Activated naive CD8-positive, alpha-beta T cell treated with anti-CD3 and anti-CD28 coated beads, Interleukin-2, amount 50 U/mL, for 24 hours (primary cell): ENCODE measurements around the gene ALAS1.
A peak's percentile ranks its signal among the peaks of the same experiment; 100 is the strongest.

Experiments
- ATAC-seq: fragments of 150-1000 bp; cut with Tn5 transposase; one replicate; pipeline ENCODE4 v1.10.0; 2021
- DNase-seq: peaks from one replicate; pipeline ENCODE4 v3.0.0; 2021
- H3K27ac Mint-ChIP-seq: one replicate; pipeline ENCODE4 v1.8.0; 2021; ENCODE audit warnings: mild to moderate bottlenecking, mixed read lengths
- H3K27me3 Mint-ChIP-seq: one replicate; pipeline ENCODE4 v1.8.0; 2021; ENCODE audit warnings: mixed read lengths
- H3K36me3 Mint-ChIP-seq: one replicate; pipeline ENCODE4 v1.8.0; 2021; ENCODE audit warnings: low read depth, mixed read lengths
- H3K4me1 Mint-ChIP-seq: one replicate; pipeline ENCODE4 v1.8.0; 2021; ENCODE audit warnings: mixed read lengths
- H3K4me3 Mint-ChIP-seq: one replicate; pipeline ENCODE4 v1.8.0; 2021; ENCODE audit warnings: mild to moderate bottlenecking, moderate library complexity, mixed read lengths
- H3K9me3 Mint-ChIP-seq: one replicate; pipeline ENCODE4 v1.8.0; 2021; ENCODE audit warnings: mixed read lengths

The ALAS1 gene

DNA sequence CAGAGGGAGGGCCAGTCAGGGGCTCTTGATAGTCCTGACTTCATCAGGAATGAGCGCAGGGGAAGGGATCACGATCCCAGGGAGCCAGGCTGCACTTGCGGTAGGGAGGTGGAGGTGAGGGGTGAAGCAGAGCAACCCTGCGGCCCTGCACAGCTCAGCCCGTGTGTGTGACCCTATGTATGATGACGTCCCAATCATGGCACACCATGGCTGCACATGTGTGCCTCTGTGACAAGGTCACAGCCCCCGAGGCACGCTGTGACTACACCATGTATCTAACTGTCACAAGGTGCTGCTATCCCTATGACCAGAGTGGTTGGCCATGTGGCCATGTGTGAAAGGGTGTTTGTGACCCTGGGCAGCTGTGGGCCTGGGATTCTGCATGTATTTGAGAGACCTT is 13.3 kb upstream of the ALAS1 start:
- no peaks in the 10 kb centered on the region for H3K27me3 Mint-ChIP-seq
- H3K27ac Mint-ChIP-seq = no peak overlapping the region
- peaks cover 3% of the 10 kb centered on the region for H3K4me1 Mint-ChIP-seq

DNA sequence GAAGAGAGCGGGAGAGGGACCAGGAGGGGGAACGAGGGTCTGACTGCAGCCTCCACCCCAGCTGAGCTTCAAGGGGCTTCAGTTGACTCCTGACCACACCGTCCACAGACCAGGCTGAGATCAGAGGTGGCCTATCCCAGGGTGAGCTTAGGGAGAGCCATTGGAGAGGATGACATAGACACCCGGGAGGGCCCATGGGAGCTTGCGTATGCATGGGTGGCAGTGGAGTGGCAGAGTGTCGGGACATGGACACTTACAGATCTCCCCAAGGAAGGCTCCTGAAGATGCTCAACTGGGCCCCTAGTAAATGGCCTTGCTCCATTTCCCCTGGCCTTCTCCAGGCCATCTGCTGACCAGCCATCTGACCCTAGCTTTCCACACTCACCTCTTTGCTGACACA is 12.6 kb upstream of the ALAS1 start:
- DNase-seq (no peak), ATAC-seq (no peak)
- Mint-ChIP-seq H3K27me3 (no peaks in the 10 kb centered on the region), H3K36me3 (no peaks in the 10 kb centered on the region), H3K4me3 (no peak overlapping the region), H3K4me1 (peaks cover 3% of the 10 kb centered on the region), H3K27ac (no peak overlapping the region), H3K9me3 (no peaks in the 10 kb centered on the region)

More for the DNA sequence above, 13.3 kb upstream of the ALAS1 start:
- no peak for DNase-seq
- H3K9me3 Mint-ChIP-seq = no peaks in the 10 kb centered on the region
- no peak for ATAC-seq
- H3K4me3 Mint-ChIP-seq = no peak overlapping the region
- no peaks in the 10 kb centered on the region for H3K36me3 Mint-ChIP-seq

DNA sequence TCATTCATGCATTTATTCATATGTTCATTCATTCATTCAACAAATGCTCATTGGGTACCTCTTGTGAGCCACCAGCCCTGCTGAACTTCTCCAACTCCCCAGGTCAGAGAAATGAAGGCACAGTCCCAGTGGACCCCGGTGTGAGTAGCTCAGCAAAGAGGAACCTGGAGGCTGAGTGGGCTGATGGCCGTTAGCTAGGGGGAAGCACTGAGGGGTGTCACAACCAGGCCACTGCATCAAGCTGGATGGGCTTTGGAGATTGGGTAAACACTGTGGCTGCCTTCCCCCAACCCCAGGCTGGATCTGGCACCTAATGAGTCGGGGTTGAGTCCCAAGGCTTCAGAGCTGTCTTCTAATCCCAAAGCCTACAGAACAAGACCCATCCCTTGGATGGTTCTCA is 12.1 kb upstream of the ALAS1 start:
- ATAC-seq = no peak
- Mint-ChIP-seq H3K36me3 (no peaks in the 10 kb centered on the region), H3K4me1 (peaks cover 3% of the 10 kb centered on the region), H3K27me3 (no peaks in the 10 kb centered on the region), H3K9me3 (no peaks in the 10 kb centered on the region), H3K4me3 (no peak overlapping the region), H3K27ac (no peak overlapping the region)
- no peak for DNase-seq

DNA sequence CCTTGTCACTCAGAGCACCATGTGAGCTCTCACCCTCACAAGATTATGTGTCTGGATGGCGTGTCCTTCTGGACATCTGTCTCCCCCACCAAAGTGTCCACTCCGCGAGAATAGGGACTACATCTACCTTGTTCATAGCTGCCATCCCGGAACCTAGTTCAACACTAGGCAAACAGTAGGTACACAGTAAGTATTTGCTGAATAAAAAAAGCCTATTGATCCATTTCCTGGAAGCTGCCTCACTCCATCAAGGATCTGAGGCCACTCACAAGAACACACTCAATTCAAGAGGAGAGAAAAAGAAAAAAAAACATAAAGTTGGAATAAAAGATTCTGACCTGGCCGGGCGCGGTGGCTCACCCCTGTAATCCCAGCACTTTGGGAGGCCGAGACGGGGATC is 11.2 kb upstream of the ALAS1 start:
- H3K27me3 Mint-ChIP-seq = no peaks in the 10 kb centered on the region
- H3K4me1 Mint-ChIP-seq = peaks cover 3% of the 10 kb centered on the region
- H3K4me3 Mint-ChIP-seq = no peak overlapping the region
- H3K9me3 Mint-ChIP-seq = no peaks in the 10 kb centered on the region
- no peak for DNase-seq
- no peak for ATAC-seq
- H3K27ac Mint-ChIP-seq = no peak overlapping the region
- no peaks in the 10 kb centered on the region for H3K36me3 Mint-ChIP-seq

DNA sequence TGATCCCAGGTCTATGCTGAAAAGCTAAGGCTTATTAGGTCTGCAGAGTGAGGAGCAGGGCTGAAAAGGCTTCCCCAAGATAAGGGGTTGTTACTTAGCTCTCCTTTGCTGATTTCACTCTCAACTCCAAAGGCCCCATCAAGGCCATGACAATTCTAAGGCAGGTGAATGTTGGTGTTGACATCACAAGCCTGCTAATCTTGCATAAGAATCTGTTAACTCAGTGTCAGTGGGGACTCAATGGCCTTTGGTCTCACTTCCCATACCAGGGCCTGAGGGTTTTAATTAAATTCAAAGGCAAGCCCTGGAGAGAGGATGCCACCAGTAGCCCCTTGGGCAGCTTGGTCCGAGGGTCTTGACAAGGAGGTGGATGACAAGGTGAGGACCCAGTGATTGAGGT is 9.4 kb upstream of the ALAS1 start:
- Mint-ChIP-seq H3K27ac (no peak overlapping the region), H3K36me3 (no peaks in the 10 kb centered on the region), H3K27me3 (no peaks in the 10 kb centered on the region), H3K4me3 (no peak overlapping the region), H3K4me1 (no peaks in the 10 kb centered on the region), H3K9me3 (no peaks in the 10 kb centered on the region)
- ATAC-seq (no peak), DNase-seq (no peak)

DNA sequence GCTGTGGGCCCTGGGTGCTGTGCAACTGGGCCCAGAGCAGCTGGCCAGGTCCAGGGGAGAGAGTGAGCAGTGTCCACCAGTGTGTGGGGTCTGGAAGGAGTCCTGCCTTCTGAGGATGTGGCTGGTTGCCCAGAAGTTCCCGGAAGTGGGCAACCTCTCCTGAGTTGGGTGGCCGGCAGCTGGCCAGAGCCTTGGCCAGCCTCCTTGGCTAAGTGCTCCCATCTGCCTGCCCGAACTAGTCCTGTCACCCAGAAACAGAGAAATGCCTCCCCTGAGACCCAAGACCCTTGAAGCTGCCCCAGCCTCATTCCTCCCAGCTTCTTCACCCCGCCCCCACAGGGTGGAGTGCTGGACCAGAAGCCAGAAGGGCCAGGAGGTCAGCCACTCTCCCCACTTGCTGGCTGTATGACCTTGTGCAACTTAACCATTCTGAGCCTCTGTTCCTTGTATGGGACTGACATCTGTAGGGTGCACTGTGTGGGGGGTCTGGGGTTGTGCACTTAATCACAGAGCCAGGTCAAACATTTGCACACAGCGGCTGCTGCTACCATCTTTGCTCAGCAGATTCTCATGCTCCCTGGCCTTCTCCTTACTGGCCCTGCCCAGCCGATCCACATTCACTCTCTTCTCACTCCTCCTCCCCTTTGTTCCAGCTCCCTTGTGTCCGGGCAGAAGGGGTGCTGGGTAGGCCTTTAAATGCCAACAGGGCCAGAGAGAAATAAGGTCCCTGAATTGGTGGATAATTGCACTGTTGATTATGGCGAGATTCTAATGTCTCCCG is 7.5 kb upstream of the ALAS1 start:
- Mint-ChIP-seq H3K27me3 (no peaks in the 10 kb centered on the region), H3K4me1 (no peaks in the 10 kb centered on the region), H3K27ac (no peak overlapping the region), H3K9me3 (no peaks in the 10 kb centered on the region), H3K36me3 (no peaks in the 10 kb centered on the region), H3K4me3 (no peak overlapping the region)
- no peak for ATAC-seq
- no peak for DNase-seq

DNA sequence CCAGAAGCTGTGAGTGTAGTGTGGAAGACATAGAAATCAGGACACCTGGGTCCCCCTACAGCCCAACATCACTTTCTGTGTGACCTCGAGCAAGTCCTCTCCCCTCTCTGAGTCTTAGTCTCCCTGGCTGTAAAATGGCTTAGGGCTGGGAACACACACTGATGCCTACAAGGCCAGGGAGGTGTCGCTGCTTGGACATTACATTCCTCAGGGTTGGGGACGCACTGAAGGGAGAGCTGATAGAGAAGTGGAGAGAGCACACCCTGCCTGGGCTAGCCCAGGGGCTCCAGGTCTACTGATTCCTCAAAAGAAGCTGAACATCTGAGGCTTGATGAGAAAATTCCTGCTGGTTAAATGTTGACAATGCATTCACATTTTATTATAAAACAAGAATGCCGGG is 6.3 kb upstream of the ALAS1 start:
- H3K4me1 Mint-ChIP-seq = peaks cover 9% of the 10 kb centered on the region
- no peak overlapping the region for H3K4me3 Mint-ChIP-seq

DNA sequence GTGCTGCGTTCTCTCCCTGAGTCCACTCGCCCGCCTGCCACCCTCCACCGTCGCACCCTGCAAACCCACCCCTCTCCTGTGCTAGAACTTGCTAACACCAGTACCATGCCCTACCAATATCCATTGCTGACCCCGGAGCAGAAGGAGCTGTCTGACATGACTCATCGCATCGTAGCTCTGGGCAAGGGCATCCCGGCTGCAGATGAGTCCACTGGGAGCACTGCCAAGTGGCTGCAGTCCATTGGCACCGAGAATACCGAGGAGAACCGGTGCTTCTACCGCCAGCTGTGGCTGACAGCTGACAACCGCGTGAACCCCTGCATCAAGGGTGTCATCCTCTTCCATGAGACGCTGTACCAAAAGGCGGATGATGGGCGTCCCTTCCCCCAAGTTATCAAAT is 4.9 kb upstream of the ALAS1 start:
- no peaks in the 10 kb centered on the region for H3K9me3 Mint-ChIP-seq
- H3K36me3 Mint-ChIP-seq = no peaks in the 10 kb centered on the region
- no peaks in the 10 kb centered on the region for H3K27me3 Mint-ChIP-seq
- no peak overlapping the region for H3K27ac Mint-ChIP-seq
- ATAC-seq (no peak), DNase-seq (no peak)
- peaks cover 20% of the 10 kb centered on the region for H3K4me1 Mint-ChIP-seq
- no peak overlapping the region for H3K4me3 Mint-ChIP-seq

More for the DNA sequence above, 6.3 kb upstream of the ALAS1 start:
- DNase-seq (no peak), ATAC-seq (no peak)
- Mint-ChIP-seq H3K36me3 (no peaks in the 10 kb centered on the region), H3K27ac (no peak overlapping the region), H3K27me3 (no peaks in the 10 kb centered on the region), H3K9me3 (no peaks in the 10 kb centered on the region)

DNA sequence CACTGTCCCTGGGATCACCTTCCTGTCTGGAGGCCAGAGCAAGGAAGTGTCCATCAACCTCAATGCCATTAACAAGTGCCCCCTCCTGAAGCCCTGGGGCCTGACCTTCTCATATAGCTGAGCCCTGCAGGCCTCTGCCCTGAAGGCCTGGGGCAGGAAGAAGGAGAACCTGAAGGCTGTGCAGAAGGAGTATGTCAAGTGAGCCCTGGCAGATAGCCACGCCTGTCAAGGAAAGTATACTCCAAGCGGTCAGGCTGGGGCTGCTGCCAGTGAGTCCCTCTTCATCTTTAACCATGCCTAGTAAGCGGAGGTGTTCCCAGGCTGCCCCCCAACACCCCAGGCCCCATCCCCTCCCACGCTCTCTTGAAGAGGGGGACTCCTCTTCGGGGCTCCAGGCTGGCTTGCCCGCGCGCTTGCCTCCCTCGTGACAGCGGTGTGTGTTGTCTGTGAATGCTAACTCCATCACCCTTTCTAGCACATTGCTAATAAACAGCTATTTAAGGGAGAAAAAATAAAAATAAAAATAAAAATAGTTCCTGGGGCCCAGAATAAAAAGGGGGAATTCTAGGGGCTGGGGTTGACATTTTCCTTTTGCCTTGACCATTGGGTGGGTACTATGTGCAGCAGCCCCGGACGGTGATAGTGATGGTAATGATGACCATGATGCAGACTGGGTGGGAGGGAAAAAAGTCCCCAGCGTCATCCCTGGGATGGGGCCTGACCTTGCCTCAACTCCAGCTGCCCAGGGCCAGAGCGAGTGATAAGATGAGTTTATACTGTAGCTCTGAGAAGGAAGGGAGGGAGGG is 3.3 kb upstream of the ALAS1 start:
- Mint-ChIP-seq H3K27ac (no peak overlapping the region), H3K9me3 (no peaks in the 10 kb centered on the region), H3K36me3 (peaks cover 4% of the 10 kb centered on the region), H3K4me3 (no peak overlapping the region), H3K4me1 (peaks cover 33% of the 10 kb centered on the region), H3K27me3 (no peaks in the 10 kb centered on the region)
- DNase-seq = no peak
- no peak for ATAC-seq

DNA sequence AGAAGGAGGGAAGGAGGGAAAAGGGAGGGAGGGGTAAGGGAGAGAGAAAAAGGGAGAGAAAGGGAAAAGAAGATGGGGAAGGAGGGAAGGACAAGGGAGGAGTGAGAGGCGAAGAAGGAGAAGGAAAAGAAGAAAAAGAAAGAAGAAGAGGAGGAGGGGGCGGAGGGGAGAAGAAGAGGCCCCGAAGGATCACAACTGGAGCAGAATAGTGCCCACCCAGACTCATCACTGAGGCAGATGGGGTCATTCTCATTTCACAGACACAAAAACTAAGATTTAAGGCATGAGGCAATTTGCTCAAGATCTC is 2.7 kb upstream of the ALAS1 start:
- DNase-seq = no peak
- Mint-ChIP-seq H3K36me3 (peaks cover 7% of the 10 kb centered on the region), H3K4me1 (peaks cover 37% of the 10 kb centered on the region), H3K27ac (no peak overlapping the region), H3K27me3 (no peaks in the 10 kb centered on the region), H3K9me3 (no peaks in the 10 kb centered on the region), H3K4me3 (no peak overlapping the region)
- ATAC-seq = no peak

DNA sequence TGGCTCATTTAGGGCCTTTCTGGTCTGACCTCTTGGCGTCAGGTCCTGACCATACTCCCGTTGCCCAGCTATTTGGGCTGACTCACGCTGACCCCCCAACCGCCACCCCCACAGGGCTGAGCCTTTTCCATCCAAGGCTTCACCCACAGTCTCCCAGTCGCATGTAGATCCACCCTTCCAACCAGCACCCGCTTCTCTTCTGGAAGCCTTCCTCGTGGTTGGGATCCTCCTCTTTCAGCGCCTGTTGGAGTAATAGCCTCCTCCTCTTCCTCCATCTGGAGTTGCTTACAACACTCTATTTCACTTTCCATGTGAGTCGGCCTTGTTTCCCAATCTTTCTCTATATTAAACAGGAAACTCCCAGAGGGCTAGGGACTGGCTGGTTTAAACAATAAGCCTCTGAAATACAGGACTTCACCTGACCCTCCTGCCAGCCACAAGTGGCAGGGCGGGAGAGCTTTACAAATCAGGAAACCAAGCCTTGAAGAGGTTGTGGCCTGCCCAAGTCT is 2.1 kb upstream of the ALAS1 start:
- H3K27me3 Mint-ChIP-seq = no peaks in the 10 kb centered on the region
- DNase-seq (no peak), ATAC-seq (no peak)
- no peaks in the 10 kb centered on the region for H3K9me3 Mint-ChIP-seq
- peaks cover 10% of the 10 kb centered on the region for H3K36me3 Mint-ChIP-seq
- peaks cover 41% of the 10 kb centered on the region for H3K4me1 Mint-ChIP-seq
- no peak overlapping the region for H3K27ac Mint-ChIP-seq
- H3K4me3 Mint-ChIP-seq = no peak overlapping the region

DNA sequence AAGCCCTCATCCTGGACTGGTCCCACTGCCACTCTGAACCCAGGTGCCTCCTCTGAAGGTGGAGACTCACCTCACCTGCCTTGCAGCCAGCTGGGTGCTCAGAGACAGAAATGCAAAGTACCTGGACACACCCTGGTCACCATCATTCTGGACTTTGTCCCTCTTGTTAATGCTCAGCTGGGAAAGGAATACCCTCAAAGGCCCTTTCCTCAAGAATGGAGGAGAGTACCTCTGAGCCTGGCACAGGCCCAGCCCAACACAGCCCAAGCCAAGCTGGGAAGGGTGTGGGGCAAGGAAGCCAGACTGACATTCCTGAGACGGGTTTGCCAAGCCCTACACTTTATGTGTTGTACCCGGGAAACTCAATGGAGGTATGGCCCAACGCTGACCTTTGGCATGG is 983 bp upstream of the ALAS1 start:
- H3K27me3 Mint-ChIP-seq = no peaks in the 10 kb centered on the region
- H3K4me1 Mint-ChIP-seq = peaks cover 52% of the 10 kb centered on the region
- H3K27ac Mint-ChIP-seq = peak overlapping the region; percentile 86
- ATAC-seq = no peak
- no peak overlapping the region for H3K4me3 Mint-ChIP-seq
- DNase-seq = no peak
- H3K36me3 Mint-ChIP-seq = peaks cover 20% of the 10 kb centered on the region
- H3K9me3 Mint-ChIP-seq = no peaks in the 10 kb centered on the region

DNA sequence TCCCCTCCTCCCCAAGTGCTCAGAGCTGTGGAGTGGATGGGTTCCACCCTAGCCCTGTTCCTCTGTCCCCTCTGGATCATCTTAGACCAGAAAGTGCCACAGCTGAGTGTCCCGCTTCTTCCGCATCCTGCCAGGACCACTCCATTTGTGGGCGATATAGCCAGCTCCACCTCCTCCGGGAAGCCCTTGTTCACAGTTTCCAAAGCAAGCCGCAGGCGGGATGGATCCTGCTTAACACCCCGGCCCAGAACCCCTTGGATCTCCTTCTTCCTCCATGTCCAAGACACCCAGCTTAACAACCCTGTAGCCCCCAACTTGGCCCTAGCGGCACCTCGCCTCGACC is 490 bp upstream of the ALAS1 start:
- Mint-ChIP-seq H3K27me3 (no peaks in the 10 kb centered on the region), H3K4me3 (peak overlapping the region; percentile 94), H3K9me3 (no peaks in the 10 kb centered on the region), H3K4me1 (peaks cover 57% of the 10 kb centered on the region), H3K27ac (peak overlapping the region; percentile 86), H3K36me3 (peaks cover 25% of the 10 kb centered on the region)
- ATAC-seq (no peak), DNase-seq (no peak)

DNA sequence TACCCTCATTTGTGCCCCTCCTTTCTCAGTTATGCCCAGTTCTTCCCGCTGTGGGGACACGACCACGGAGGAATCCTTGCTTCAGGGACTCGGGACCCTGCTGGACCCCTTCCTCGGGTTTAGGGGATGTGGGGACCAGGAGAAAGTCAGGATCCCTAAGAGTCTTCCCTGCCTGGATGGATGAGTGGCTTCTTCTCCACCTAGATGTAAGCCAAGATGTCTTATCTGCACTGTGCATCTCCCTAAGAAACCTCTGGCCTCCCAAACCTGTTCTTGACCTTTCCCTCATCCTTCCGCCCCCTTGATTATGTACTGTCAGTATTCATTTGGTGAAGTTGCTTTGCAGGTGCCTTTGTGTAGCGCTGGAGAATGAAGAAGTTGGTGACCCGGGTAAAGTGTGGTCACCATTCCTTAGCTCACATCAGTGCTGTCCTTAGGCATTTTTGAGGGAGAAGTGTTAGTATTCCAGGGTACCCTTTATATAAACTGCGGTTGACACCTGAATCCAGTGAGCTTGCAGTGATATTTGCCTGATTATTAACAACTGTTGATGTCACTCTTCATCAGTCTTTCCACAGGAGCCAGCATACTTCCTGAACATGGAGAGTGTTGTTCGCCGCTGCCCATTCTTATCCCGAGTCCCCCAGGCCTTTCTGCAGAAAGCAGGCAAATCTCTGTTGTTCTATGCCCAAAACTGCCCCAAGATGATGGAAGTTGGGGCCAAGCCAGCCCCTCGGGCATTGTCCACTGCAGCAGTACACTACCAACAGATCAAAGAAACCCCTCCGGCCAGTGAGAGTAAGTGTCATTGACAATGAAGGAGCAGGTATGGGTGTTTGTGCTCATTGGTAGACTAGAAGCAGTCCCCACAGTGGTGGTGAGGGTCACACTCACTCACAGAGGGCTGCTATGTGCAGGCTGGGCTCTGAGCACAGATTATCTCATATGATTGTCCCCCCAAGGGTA is 966 bp downstream of the ALAS1 start:
- ATAC-seq (no peak), DNase-seq (no peak)
- Mint-ChIP-seq H3K4me3 (peak overlapping the region; percentile 94), H3K27me3 (no peaks in the 10 kb centered on the region), H3K27ac (peak overlapping the region; percentile 89), H3K36me3 (peaks cover 36% of the 10 kb centered on the region), H3K4me1 (peaks cover 62% of the 10 kb centered on the region), H3K9me3 (no peaks in the 10 kb centered on the region)
